DOHH2 (cell line): ENCODE results near the gene ABCD3.

Experiments used
- EZH2phosphoT487 ChIP-seq: fragments of 200-600 bp; sonication (generic); IDR thresholded peaks from 2 replicates; pipeline ENCODE4 v1.6.1; 2017; ENCODE audit warnings: borderline replicate concordance, mild to moderate bottlenecking, antibody characterized with exemption, low read length, moderate library complexity, mixed read lengths
- TF ChIP-seq, protein P1 (sequence below): fragments of 200-600 bp; sonication (generic); IDR thresholded peaks from one replicate; pipeline ENCODE4 v1.5.1; 2014; ENCODE audit warnings: antibody characterized with exemption, mild to moderate bottlenecking, low read depth, low read length; ENCODE audit not compliant: poor library complexity, severe bottlenecking

DNA sequence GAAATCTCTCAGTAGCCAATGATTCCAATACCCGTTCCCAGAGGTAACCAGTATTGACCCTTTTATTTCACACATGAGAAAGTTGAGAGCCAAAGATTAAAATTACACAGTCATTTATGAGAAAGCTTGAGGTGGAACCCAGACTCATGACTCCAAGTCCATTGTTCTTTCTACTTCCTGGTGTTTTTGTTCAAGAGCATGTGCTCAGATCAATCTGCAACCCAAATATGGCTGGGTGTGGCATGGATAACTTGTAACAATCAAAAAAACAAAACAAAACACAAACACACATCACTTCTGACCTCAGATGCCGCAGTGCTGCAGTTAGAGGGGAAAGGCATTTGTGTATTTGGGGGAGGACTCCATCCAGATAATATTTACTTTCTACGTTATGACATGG, 18.7 kb upstream of the ABCD3 start:
- TF ChIP-seq, protein P1, sequence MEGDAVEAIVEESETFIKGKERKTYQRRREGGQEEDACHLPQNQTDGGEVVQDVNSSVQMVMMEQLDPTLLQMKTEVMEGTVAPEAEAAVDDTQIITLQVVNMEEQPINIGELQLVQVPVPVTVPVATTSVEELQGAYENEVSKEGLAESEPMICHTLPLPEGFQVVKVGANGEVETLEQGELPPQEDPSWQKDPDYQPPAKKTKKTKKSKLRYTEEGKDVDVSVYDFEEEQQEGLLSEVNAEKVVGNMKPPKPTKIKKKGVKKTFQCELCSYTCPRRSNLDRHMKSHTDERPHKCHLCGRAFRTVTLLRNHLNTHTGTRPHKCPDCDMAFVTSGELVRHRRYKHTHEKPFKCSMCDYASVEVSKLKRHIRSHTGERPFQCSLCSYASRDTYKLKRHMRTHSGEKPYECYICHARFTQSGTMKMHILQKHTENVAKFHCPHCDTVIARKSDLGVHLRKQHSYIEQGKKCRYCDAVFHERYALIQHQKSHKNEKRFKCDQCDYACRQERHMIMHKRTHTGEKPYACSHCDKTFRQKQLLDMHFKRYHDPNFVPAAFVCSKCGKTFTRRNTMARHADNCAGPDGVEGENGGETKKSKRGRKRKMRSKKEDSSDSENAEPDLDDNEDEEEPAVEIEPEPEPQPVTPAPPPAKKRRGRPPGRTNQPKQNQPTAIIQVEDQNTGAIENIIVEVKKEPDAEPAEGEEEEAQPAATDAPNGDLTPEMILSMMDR, result no peak
- no peak for TF ChIP-seq EZH2phosphoT487
